ENCODE measurements around the gene CD300LG. TPM values are rescaled to one million over a fixed set of nuclear protein-coding genes. Genes with fewer than 3 reads are reported as not detected.

The CD300LG gene
- total RNA-seq, 4 donors from 2014 or later, result 35.2 to 382 (median 96.5) TPM

GRCh38 chr17:43907425-43907981 is 60.5 kb downstream of the CD300LG start, which contains the start of gene MPP2:
MPP2 (minus strand) TSS chr17:43907536; CDS start chr17:43904460, 3,076 bp downstream.
- peak; percentile 50 for DNase-seq (ENCODE audit: low spot score)
- peak; percentile 62 for ATAC-seq (ENCODE audit: low FRiP score)
- TF ChIP-seq, protein P1, sequence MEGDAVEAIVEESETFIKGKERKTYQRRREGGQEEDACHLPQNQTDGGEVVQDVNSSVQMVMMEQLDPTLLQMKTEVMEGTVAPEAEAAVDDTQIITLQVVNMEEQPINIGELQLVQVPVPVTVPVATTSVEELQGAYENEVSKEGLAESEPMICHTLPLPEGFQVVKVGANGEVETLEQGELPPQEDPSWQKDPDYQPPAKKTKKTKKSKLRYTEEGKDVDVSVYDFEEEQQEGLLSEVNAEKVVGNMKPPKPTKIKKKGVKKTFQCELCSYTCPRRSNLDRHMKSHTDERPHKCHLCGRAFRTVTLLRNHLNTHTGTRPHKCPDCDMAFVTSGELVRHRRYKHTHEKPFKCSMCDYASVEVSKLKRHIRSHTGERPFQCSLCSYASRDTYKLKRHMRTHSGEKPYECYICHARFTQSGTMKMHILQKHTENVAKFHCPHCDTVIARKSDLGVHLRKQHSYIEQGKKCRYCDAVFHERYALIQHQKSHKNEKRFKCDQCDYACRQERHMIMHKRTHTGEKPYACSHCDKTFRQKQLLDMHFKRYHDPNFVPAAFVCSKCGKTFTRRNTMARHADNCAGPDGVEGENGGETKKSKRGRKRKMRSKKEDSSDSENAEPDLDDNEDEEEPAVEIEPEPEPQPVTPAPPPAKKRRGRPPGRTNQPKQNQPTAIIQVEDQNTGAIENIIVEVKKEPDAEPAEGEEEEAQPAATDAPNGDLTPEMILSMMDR (IDR thresholded peaks at IDR 0.05), result no peak

- peak; percentile 58 for ATAC-seq (ENCODE audit: low FRiP score)
- DNase-seq (ENCODE audit: low spot score), result peak; percentile 49
- TF ChIP-seq, protein P1 (IDR thresholded peaks at IDR 0.05), result no peak
Measured at GRCh38 chr17:43907998-43908721, 61.2 kb downstream of the CD300LG start.

DNA sequence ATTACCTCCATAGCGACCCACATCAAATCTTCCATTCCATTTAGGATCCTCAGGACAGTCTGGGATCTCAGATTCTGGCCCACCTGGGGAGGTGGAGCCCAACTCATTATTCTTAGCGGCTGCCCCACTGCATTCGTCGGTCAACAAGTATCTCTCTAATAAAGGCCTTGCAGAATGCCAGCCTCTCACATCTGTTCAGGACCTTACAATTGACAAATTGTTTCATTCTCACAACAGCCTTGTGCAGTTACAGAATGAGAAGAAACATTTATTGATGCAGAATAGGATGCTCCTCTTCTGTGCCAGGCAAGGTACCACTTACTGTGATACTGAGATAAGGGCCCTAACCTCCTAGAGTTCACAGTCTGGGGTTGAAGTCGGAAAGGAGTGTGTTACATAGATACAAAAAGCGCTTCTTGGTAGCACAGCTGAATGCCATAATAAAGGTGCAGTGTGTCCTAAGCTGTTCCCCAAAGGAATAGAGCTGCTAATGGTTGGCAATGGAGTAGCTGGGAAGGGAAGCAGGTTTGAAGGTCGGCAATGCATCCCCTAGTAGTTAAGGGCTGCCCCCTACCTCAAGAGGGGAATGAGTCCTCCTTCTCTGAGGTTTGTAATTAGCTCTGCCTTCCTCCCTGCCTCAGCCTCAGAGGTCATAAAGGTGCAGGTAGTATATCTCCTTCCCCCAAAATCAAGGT is 62.7 kb downstream of the CD300LG start:
- DNase-seq (ENCODE audit: low spot score), result no peak
- no peak for ATAC-seq (ENCODE audit: low FRiP score)
- TF ChIP-seq, protein P1 (IDR thresholded peaks at IDR 0.05), result no peak

- DNase-seq (ENCODE audit: low spot score) (no peak), ATAC-seq (ENCODE audit: low FRiP score) (no peak)
- TF ChIP-seq, protein P1 (IDR thresholded peaks at IDR 0.05), result no peak
Measured at GRCh38 chr17:43911904-43912303, 64.9 kb downstream of the CD300LG start.

- TF ChIP-seq, protein P1 (IDR thresholded peaks at IDR 0.05), result no peak
- ATAC-seq (ENCODE audit: low FRiP score), result no peak
- no peak for DNase-seq (ENCODE audit: low spot score)
Measured at GRCh38 chr17:43912635-43913304, 65.8 kb downstream of the CD300LG start.

Other genes with a start within 250 kb of the CD300LG start
- 10 to 100 TPM in 2 of 4 donors, 1 to 10 TPM in 2; 5.6 to 56.6 (median 11.1) TPM for gene MEOX1, start 185.3 kb upstream of the CD300LG start, total RNA-seq
- not detected for gene SOST, start 88.4 kb upstream of the CD300LG start, total RNA-seq
- 10 to 100 TPM; 52.8 to 87.2 (median 65.9) TPM for gene DUSP3, start 68.2 kb upstream of the CD300LG start, total RNA-seq
- gene CFAP97D1, start 66.7 kb upstream of the CD300LG start, total RNA-seq, result under 1 TPM in 2 of 4 donors, not detected in 2; 0.09 to 0.12 TPM
- 10 to 100 TPM; 13.2 to 27.9 (median 24.0) TPM for gene MPP3, start 14.0 kb upstream of the CD300LG start, total RNA-seq
- 1 to 10 TPM; 1.3 to 4.5 (median 3.2) TPM for gene MPP2, start 60.4 kb downstream of the CD300LG start, total RNA-seq
- not detected for gene PPY, start 95.3 kb downstream of the CD300LG start, total RNA-seq
- gene PYY, start 106.8 kb downstream of the CD300LG start, total RNA-seq, result not detected
- 1 to 10 TPM in 1 of 4 donors, under 1 TPM in 3; 0.37 to 1.6 (median 0.77) TPM for gene NAGS, start 157.4 kb downstream of the CD300LG start, total RNA-seq
- 10 to 100 TPM; 17.3 to 37.0 (median 26.8) TPM for gene TMEM101, start 167.8 kb downstream of the CD300LG start, total RNA-seq
- 10 to 100 TPM; 24.6 to 52.9 (median 47.4) TPM for gene LSM12, start 219.5 kb downstream of the CD300LG start, total RNA-seq
- gene G6PC3, start 223.6 kb downstream of the CD300LG start, total RNA-seq, result 10 to 100 TPM; 30.1 to 58.3 (median 39.0) TPM